Glutamatergic neuron (in vitro differentiated cells): Measurements from ENCODE around the gene SLC26A9. TPM values are rescaled to one million over a fixed set of nuclear protein-coding genes. Genes with fewer than 3 reads are reported as not detected.

Source experiments
- DNase-seq: peaks from one replicate; pipeline ENCODE4 v3.0.0; 2022
- H3K27ac Mint-ChIP-seq: one replicate; pipeline ENCODE4 v1.8.0; 2020; ENCODE audit warnings: mild to moderate bottlenecking, mixed read lengths, inconsistent platforms; ENCODE audit not compliant: unreplicated experiment
- H3K27me3 Mint-ChIP-seq: one replicate; pipeline ENCODE4 v1.8.0; 2020; ENCODE audit warnings: mild to moderate bottlenecking, moderate library complexity, mixed read lengths, inconsistent platforms; ENCODE audit not compliant: unreplicated experiment
- H3K36me3 Mint-ChIP-seq: one replicate; pipeline ENCODE4 v1.8.0; 2020; ENCODE audit warnings: mild to moderate bottlenecking, mixed read lengths, inconsistent platforms; ENCODE audit not compliant: unreplicated experiment
- H3K4me1 Mint-ChIP-seq: one replicate; pipeline ENCODE4 v1.8.0; 2020; ENCODE audit warnings: mild to moderate bottlenecking, low read depth, mixed read lengths, inconsistent platforms; ENCODE audit not compliant: unreplicated experiment
- H3K4me3 Mint-ChIP-seq: one replicate; pipeline ENCODE4 v1.8.0; 2020; ENCODE audit warnings: mild to moderate bottlenecking, mixed read lengths, inconsistent platforms; ENCODE audit not compliant: unreplicated experiment
- H3K9me3 Mint-ChIP-seq: one replicate; pipeline ENCODE4 v1.8.0; 2020; ENCODE audit warnings: mild to moderate bottlenecking, moderate library complexity, mixed read lengths, inconsistent platforms; ENCODE audit not compliant: unreplicated experiment
- CTCF ChIP-seq: fragments of 200-600 bp; sonication (generic); IDR thresholded peaks from one replicate; pipeline ENCODE4 v1.5.0; 2021; ENCODE audit not compliant: partially characterized antibody, unreplicated experiment
- total RNA-seq: library from RNA; stranded (reverse); fragmentation: NEBNext Ultra II Directional; extraction: Animal tissue kit (Norgen Biotek cat#: 25700); gene quantifications from one replicate; pipeline ENCODE4 v1.2.1, GENCODE V29; 2021; ENCODE audit not compliant: unreplicated experiment

SLC26A9 gene
- total RNA-seq, 1 donor from 2014 or later, result not detected

- H3K4me3 Mint-ChIP-seq, result no peak overlapping the region
- TF ChIP-seq CTCF, result no peak
- H3K36me3 Mint-ChIP-seq, result no peaks in the 10 kb centered on the region
- no peaks in the 10 kb centered on the region for H3K9me3 Mint-ChIP-seq
- peaks cover 16% of the 10 kb centered on the region for H3K4me1 Mint-ChIP-seq
- DNase-seq, result no peak
- H3K27me3 Mint-ChIP-seq, result no peaks in the 10 kb centered on the region
- H3K27ac Mint-ChIP-seq, result no peak overlapping the region
Measured at GRCh38 chr1:205921570-205921909, 21.7 kb downstream of the SLC26A9 start.

GRCh38 chr1:205920861-205921569 lies 22.2 kb downstream of the SLC26A9 start:
- Mint-ChIP-seq H3K27me3 (no peaks in the 10 kb centered on the region), H3K36me3 (no peaks in the 10 kb centered on the region), H3K4me1 (peaks cover 16% of the 10 kb centered on the region), H3K4me3 (no peak overlapping the region), H3K27ac (no peak overlapping the region), H3K9me3 (no peaks in the 10 kb centered on the region)
- TF ChIP-seq CTCF, result no peak
- no peak for DNase-seq

- no peak for TF ChIP-seq CTCF
- H3K36me3 Mint-ChIP-seq, result no peaks in the 10 kb centered on the region
- H3K4me1 Mint-ChIP-seq, result peaks cover 16% of the 10 kb centered on the region
- H3K27me3 Mint-ChIP-seq, result no peaks in the 10 kb centered on the region
- no peak for DNase-seq
- H3K9me3 Mint-ChIP-seq, result no peaks in the 10 kb centered on the region
- H3K4me3 Mint-ChIP-seq, result no peak overlapping the region
- H3K27ac Mint-ChIP-seq, result no peak overlapping the region
Measured at GRCh38 chr1:205920159-205920558, 23.1 kb downstream of the SLC26A9 start.

GRCh38 chr1:205918955-205919746 lies 24.1 kb downstream of the SLC26A9 start:
- H3K4me3 Mint-ChIP-seq, result no peak overlapping the region
- H3K27me3 Mint-ChIP-seq, result no peaks in the 10 kb centered on the region
- H3K9me3 Mint-ChIP-seq, result no peaks in the 10 kb centered on the region
- H3K4me1 Mint-ChIP-seq, result peaks cover 16% of the 10 kb centered on the region
- no peaks in the 10 kb centered on the region for H3K36me3 Mint-ChIP-seq
- DNase-seq, result peak; percentile 88
- peak; percentile 92 for TF ChIP-seq CTCF
- no peak overlapping the region for H3K27ac Mint-ChIP-seq

- H3K27ac Mint-ChIP-seq, result no peak overlapping the region
- TF ChIP-seq CTCF, result no peak
- H3K4me1 Mint-ChIP-seq, result peaks cover 16% of the 10 kb centered on the region
- H3K9me3 Mint-ChIP-seq, result no peaks in the 10 kb centered on the region
- no peaks in the 10 kb centered on the region for H3K27me3 Mint-ChIP-seq
- no peak overlapping the region for H3K4me3 Mint-ChIP-seq
- H3K36me3 Mint-ChIP-seq, result no peaks in the 10 kb centered on the region
- DNase-seq, result no peak
Measured at GRCh38 chr1:205917466-205918238, 25.6 kb downstream of the SLC26A9 start.
